GM06990 (cell line): Measurements from ENCODE around the gene CAMK1D.

Source experiments
- DNase-seq: peaks from one replicate; pipeline ENCODE4 v3.0.0-alpha.2; 2011; ENCODE audit not compliant: insufficient read length; ENCODE audit errors: extremely low read depth
- H3K27me3 ChIP-seq: replicated peaks from 2 replicates; pipeline ENCODE4 v1.6.0; 2011; ENCODE audit warnings: low read length; ENCODE audit not compliant: control insufficient read depth, insufficient read depth
- H3K36me3 ChIP-seq: 2 replicates; pipeline ENCODE4 v1.5.1; 2011; ENCODE audit warnings: low read length; ENCODE audit not compliant: control insufficient read depth, insufficient read depth
- H3K4me3 ChIP-seq: replicated peaks from 2 replicates; pipeline ENCODE4 v1.5.1; 2011; ENCODE audit warnings: low read depth, mild to moderate bottlenecking, control low read depth, low read length
- CTCF ChIP-seq: IDR thresholded peaks from 2 replicates; pipeline ENCODE4 v1.5.1; 2011; ENCODE audit warnings: low read length, control low read depth, mild to moderate bottlenecking, inconsistent platforms; ENCODE audit not compliant: insufficient read depth, poor library complexity, severe bottlenecking

Gene CAMK1D

GRCh38 chr10:12388671-12389070 lies 39.3 kb downstream of the CAMK1D start:
- no peaks in the 10 kb centered on the region for H3K27me3 ChIP-seq
- H3K36me3 ChIP-seq, result no peaks in the 10 kb centered on the region
- no peak for DNase-seq
- TF ChIP-seq CTCF, result no peak
- H3K4me3 ChIP-seq, result no peak overlapping the region

GRCh38 chr10:12389154-12389734 lies 39.9 kb downstream of the CAMK1D start:
- TF ChIP-seq CTCF, result no peak
- H3K4me3 ChIP-seq, result no peak overlapping the region
- H3K27me3 ChIP-seq, result no peaks in the 10 kb centered on the region
- H3K36me3 ChIP-seq, result no peaks in the 10 kb centered on the region
- no peak for DNase-seq

GRCh38 chr10:12390733-12391132 lies 41.4 kb downstream of the CAMK1D start:
- DNase-seq, result no peak
- no peak for TF ChIP-seq CTCF
- Histone ChIP-seq H3K36me3 (no peaks in the 10 kb centered on the region), H3K4me3 (no peak overlapping the region), H3K27me3 (no peaks in the 10 kb centered on the region)

GRCh38 chr10:12391206-12391605 lies 41.9 kb downstream of the CAMK1D start:
- no peak for DNase-seq
- Histone ChIP-seq H3K27me3 (no peaks in the 10 kb centered on the region), H3K4me3 (no peak overlapping the region), H3K36me3 (no peaks in the 10 kb centered on the region)
- no peak for TF ChIP-seq CTCF

GRCh38 chr10:12393831-12394230 lies 44.5 kb downstream of the CAMK1D start:
- Histone ChIP-seq H3K4me3 (no peak overlapping the region), H3K36me3 (no peaks in the 10 kb centered on the region), H3K27me3 (no peaks in the 10 kb centered on the region)
- no peak for TF ChIP-seq CTCF
- DNase-seq, result no peak
